IMR-90 (cell line): ENCODE measurements around the gene DDN. TPM values are rescaled to one million over a fixed set of nuclear protein-coding genes. Genes with fewer than 3 reads are reported as not detected.

Experiments used
- ATAC-seq: fragments of 200-7000 bp; cut with Tn5 transposase; 2 replicates; pipeline ENCODE4 v1.9.1; 2020; ENCODE audit warnings: low read depth, mild to moderate bottlenecking, moderate library complexity
- BruUV-seq: library from RNA; stranded (reverse); fragments of 400-500 nt; replicated peaks from 2 replicates; lab custom pipeline; 2021; lab: Mats Ljungman, UMichigan
- CTCF ChIA-PET: fragments of 300-600 bp; formaldehyde crosslinking; extraction: SDS; loops from one replicate; lab custom pipeline; 2021; ENCODE audit warnings: antibody characterized with exemption; lab: Yijun Ruan, JAX
- POLR2A ChIA-PET: fragments of 300-600 bp; sonication (Branson Sonifier 250); formaldehyde crosslinking; loops from one replicate; lab custom pipeline; 2022; ENCODE audit warnings: antibody characterized with exemption; ENCODE audit not compliant: unreplicated experiment; lab: Charles Lee
- DNase-seq: peaks from one replicate; pipeline ENCODE4 v3.0.0; 2013
- H2AFZ ChIP-seq: replicated peaks from 2 replicates; pipeline ENCODE3; 2013; ENCODE audit warnings: low read length, mild to moderate bottlenecking; ENCODE audit not compliant: poor library complexity
- H2AK5ac ChIP-seq: 2 replicates; pipeline ENCODE4 v1.6.1; 2013; ENCODE audit warnings: low read depth, low read length, inconsistent platforms
- H2AK9ac ChIP-seq: replicated peaks from 2 replicates; pipeline ENCODE3; 2013; ENCODE audit warnings: mild to moderate bottlenecking, low read depth, low read length, moderate library complexity; ENCODE audit not compliant: poor library complexity
- H2BK120ac ChIP-seq: 2 replicates; pipeline ENCODE4 v1.6.1; 2013; ENCODE audit warnings: low read depth, low read length, inconsistent platforms
- H2BK15ac ChIP-seq: 3 replicates; pipeline ENCODE4 v1.6.1; 2013; ENCODE audit warnings: low read depth, low read length, inconsistent platforms
- H2BK20ac ChIP-seq: 2 replicates; pipeline ENCODE4 v1.6.1; 2013; ENCODE audit warnings: low read depth, mild to moderate bottlenecking, inconsistent platforms, low read length, moderate library complexity
- H2BK5ac ChIP-seq: 2 replicates; pipeline ENCODE4 v1.6.1; 2013; ENCODE audit warnings: mild to moderate bottlenecking, low read depth, low read length, inconsistent platforms; ENCODE audit not compliant: poor library complexity, severe bottlenecking
- H3K14ac ChIP-seq: replicated peaks from 2 replicates; pipeline ENCODE4 v1.6.1; 2013; ENCODE audit warnings: low read depth, low read length, inconsistent platforms
- H3K18ac ChIP-seq: 2 replicates; pipeline ENCODE4 v1.6.1; 2013; ENCODE audit warnings: low read depth, low read length, control low read depth
- H3K23ac ChIP-seq: 2 replicates; pipeline ENCODE4 v1.6.1; 2013; ENCODE audit warnings: low read depth, low read length, inconsistent platforms
- H3K27ac ChIP-seq: 2 replicates; pipeline ENCODE4 v1.5.1; 2013; ENCODE audit warnings: mild to moderate bottlenecking, control low read depth, low read length; ENCODE audit not compliant: insufficient read depth
- H3K27me3 ChIP-seq: 2 replicates; pipeline ENCODE4 v1.6.1; 2013; ENCODE audit warnings: low read length; ENCODE audit not compliant: control insufficient read depth, insufficient read depth
- H3K36me3 ChIP-seq: 2 replicates; pipeline ENCODE4 v1.6.1; 2013; ENCODE audit warnings: low read length, mixed read lengths; ENCODE audit not compliant: control insufficient read depth, insufficient read depth
- H3K4ac ChIP-seq: 2 replicates; pipeline ENCODE4 v1.6.1; 2013; ENCODE audit warnings: low read depth, low read length, inconsistent platforms
- H3K4me1 ChIP-seq: 2 replicates; pipeline ENCODE4 v1.6.1; 2013; ENCODE audit warnings: low read length, mixed read lengths; ENCODE audit not compliant: control insufficient read depth, insufficient read depth
- H3K4me2 ChIP-seq: 2 replicates; pipeline ENCODE4 v1.6.1; 2013; ENCODE audit warnings: low read depth, mild to moderate bottlenecking, control low read depth, low read length, moderate library complexity
- H3K4me3 ChIP-seq: 2 replicates; pipeline ENCODE4 v1.5.1; 2013; ENCODE audit warnings: low read depth, mild to moderate bottlenecking, control low read depth, low read length, moderate library complexity; ENCODE audit not compliant: insufficient read depth
- H3K56ac ChIP-seq: 2 replicates; pipeline ENCODE4 v1.6.1; 2013; ENCODE audit warnings: low read length, inconsistent platforms; ENCODE audit not compliant: insufficient read depth; ENCODE audit errors: extremely low read depth
- H3K79me1 ChIP-seq, 2 experiments: 2 replicates each; pipeline ENCODE4 v1.6.1; 2013; ENCODE audit warnings: low read length in 2 of 2, inconsistent platforms in 1 of 2, low read depth in 1 of 2
- H3K9ac ChIP-seq: 2 replicates; pipeline ENCODE4 v1.6.1; 2013; ENCODE audit warnings: low read depth, low read length, control low read depth
- H3K9me1 ChIP-seq: 2 replicates; pipeline ENCODE4 v1.6.1; 2013; ENCODE audit warnings: low read length, inconsistent platforms; ENCODE audit not compliant: insufficient read depth
- H3K9me3 ChIP-seq: 2 replicates; pipeline ENCODE4 v1.6.1; 2013; ENCODE audit warnings: low read length; ENCODE audit not compliant: control insufficient read depth, insufficient read depth
- H4K20me1 ChIP-seq: 2 replicates; pipeline ENCODE4 v1.6.1; 2013; ENCODE audit warnings: low read length, inconsistent platforms; ENCODE audit not compliant: insufficient read depth
- H4K5ac ChIP-seq: 2 replicates; pipeline ENCODE4 v1.6.1; 2013; ENCODE audit warnings: mild to moderate bottlenecking, low read depth, low read length, control low read depth
- H4K8ac ChIP-seq, 2 experiments: 2 replicates each; pipeline ENCODE4 v1.6.1; 2013; ENCODE audit warnings: low read depth in 2 of 2, low read length in 2 of 2, control low read depth in 1 of 2, inconsistent platforms in 1 of 2
- H4K91ac ChIP-seq: 2 replicates; pipeline ENCODE4 v1.6.1; 2013; ENCODE audit warnings: low read depth, low read length, inconsistent platforms; ENCODE audit not compliant: insufficient read depth
- BHLHE40 ChIP-seq: fragments of 150-350 bp; IDR thresholded peaks from 2 replicates; pipeline ENCODE4 v1.6.1; 2016; ENCODE audit warnings: mild to moderate bottlenecking, low read depth, low read length
- CEBPB ChIP-seq: IDR thresholded peaks from 2 replicates; pipeline ENCODE4 v1.6.1; 2012; ENCODE audit warnings: low read depth, low read length, improper control_type of control experiment
- CHD1 ChIP-seq: IDR thresholded peaks from 2 replicates; pipeline ENCODE4 v1.6.1; 2012; ENCODE audit warnings: low read depth, low read length, improper control_type of control experiment
- CTCF ChIP-seq: conservative IDR thresholded peaks from 2 replicates; pipeline ENCODE4 v1.5.1; 2012; ENCODE audit warnings: mild to moderate bottlenecking, low read depth, low read length, improper control_type of control experiment
- ELK1 ChIP-seq: fragments of 150-350 bp; IDR thresholded peaks from 2 replicates; pipeline ENCODE4 v1.6.1; 2016; ENCODE audit warnings: low read depth, mild to moderate bottlenecking, low read length, moderate library complexity, borderline replicate concordance
- FOS ChIP-seq: fragments of 150-350 bp; IDR thresholded peaks from 2 replicates; pipeline ENCODE4 v1.6.1; 2016; ENCODE audit warnings: low read depth, low read length
- MAZ ChIP-seq: IDR thresholded peaks from 2 replicates; pipeline ENCODE4 v1.6.1; 2012; ENCODE audit warnings: low read depth, mild to moderate bottlenecking, low read length, improper control_type of control experiment, moderate library complexity, borderline replicate concordance
- RCOR1 ChIP-seq: IDR thresholded peaks from 2 replicates; pipeline ENCODE4 v1.6.1; 2012; ENCODE audit warnings: mild to moderate bottlenecking, low read length, improper control_type of control experiment; ENCODE audit not compliant: insufficient replicate concordance
- RFX5 ChIP-seq: IDR thresholded peaks from 2 replicates; pipeline ENCODE4 v1.8.0; 2012; ENCODE audit warnings: low read depth, mild to moderate bottlenecking, low read length, moderate library complexity
- SMC3 ChIP-seq: fragments of 150-350 bp; IDR thresholded peaks from 2 replicates; pipeline ENCODE4 v1.6.1; 2016; ENCODE audit warnings: low read depth, mild to moderate bottlenecking, antibody characterized with exemption, low read length, moderate library complexity
- USF2 ChIP-seq: fragments of 150-350 bp; IDR thresholded peaks from 2 replicates; pipeline ENCODE4 v1.6.1; 2017; ENCODE audit warnings: mild to moderate bottlenecking, antibody characterized with exemption, low read length, low read depth
- WGBS, 2 experiments: methylation state at CpG; one replicate each; pipeline versions ENCODE4 v1.1.5 to v1.1.7; 2013; ENCODE audit warnings: missing lambda C conversion rate in 2 of 2; ENCODE audit not compliant: insufficient read length in 1 of 2; ENCODE audit errors: extremely low coverage in 2 of 2; 5-methylcytosine and 5-hydroxymethylcytosine counted together
- dilution Hi-C: fragments of 300-500 bp; cut with HindIII; formaldehyde crosslinking; loops from one replicate; pipeline ENCODE4 v1.14.3; 2018; ENCODE audit warnings: low sequenced_read_pairs; ENCODE audit not compliant: unreplicated experiment
- in situ Hi-C: fragments of 300-500 bp; cut with MboI; formaldehyde crosslinking; loops from 3 replicates; pipeline ENCODE4 v1.14.3; 2019; ENCODE audit warnings: low sequenced_read_pairs, inconsistent platforms, mixed read lengths
- intact Hi-C: fragments of 100-400 bp; cut with micrococcal nuclease; formaldehyde crosslinking; loops from 2 replicates; pipeline ENCODE4 v1.10.0; 2022
- polyA plus RNA-seq, 3 experiments: library from polyadenylated mRNA; depleted of rRNA; stranded (reverse); fragments of >200 nt; gene quantifications; 2 replicates each; pipeline ENCODE4 v1.2.3, GENCODE V29; 2012; ENCODE audit warnings: low replicate concordance in 1 of 3
- total RNA-seq: library from RNA; depleted of rRNA; stranded (reverse); fragments of >200 nt; gene quantifications from 2 replicates; pipeline ENCODE4 v1.2.3, GENCODE V29; 2012

DDN gene
- total and polyA plus RNA-seq, 2 of the 4 experiments (the other 2 are of a cell fraction), result 0.18 to 0.21 TPM

GRCh38 chr12:48957141-48958048, 41.8 kb downstream of the DDN start, which contains the start of gene ARF3:
Gene ARF3 (minus strand): TSS chr12:48957487. CDS start chr12:48941095, 16,392 bp downstream.
- ChIA-PET CTCF (interaction anchor here (0.6 to 2.1 kb wide), 2 partner anchors 21 to 40 kb away, joined by 3 to 10 read pairs; no protein-coding TSS in a partner anchor), POLR2A (no interaction called here)
- Histone ChIP-seq H2AK9ac (peak within 1 kb of the TSS; percentile 99), H2AK5ac (peak within 1 kb of the TSS; percentile 46), H3K56ac (0 out of 2 replicates have a peak within 1 kb of the TSS, but pooled peaks have one; percentile 5), H4K5ac (peak within 1 kb of the TSS; percentile 85), H3K9ac (peak within 1 kb of the TSS; percentile 77), H3K4ac (peak within 1 kb of the TSS; percentile 85), H3K4me3 (peak within 1 kb of the TSS; percentile 88), H3K4me1 (peaks cover 3% of the 10 kb centered on the region; the same call in 1 of the 2 replicates), H2BK120ac (peak within 1 kb of the TSS; percentile 53; the same call in 1 of the 2 replicates), H2BK5ac (peak within 1 kb of the TSS; percentile 82), H3K27me3 (peaks cover 5% of the 10 kb centered on the region; the same call in 1 of the 2 replicates), H3K36me3 (peaks cover 6% of the 10 kb centered on the region), H4K20me1 (peaks cover 40% of the 10 kb centered on the region), H2BK15ac (0 out of 3 replicates have a peak within 1 kb of the TSS, but pooled peaks have one; percentile 1), H4K91ac (peak within 1 kb of the TSS; percentile 55; the same call in 1 of the 2 replicates), H3K4me2 (peak within 1 kb of the TSS; percentile 94), H3K18ac (peak within 1 kb of the TSS; percentile 19; the same call in 1 of the 2 replicates), H2AFZ (peak within 1 kb of the TSS; percentile 91), H3K27ac (peak within 1 kb of the TSS; percentile 84), H3K14ac (peak within 1 kb of the TSS; percentile 86; the same call in 1 of the 2 replicates), H3K79me1 (peaks cover 16 to 46% of the 10 kb centered on the region in 2 experiments), H3K23ac (peak within 1 kb of the TSS; percentile 62; the same call in 1 of the 2 replicates), H3K9me3 (no peaks in the 10 kb centered on the region), H4K8ac (peak within 1 kb of the TSS; percentile 86 to 94), H2BK20ac (no peak within 1 kb of the TSS), H3K9me1 (peaks cover 17% of the 10 kb centered on the region)
- DNase-seq (peak; percentile 90), ATAC-seq (peak; percentile 89)
- in situ Hi-C loops (no loop called here), dilution Hi-C loops (no loop called here), intact Hi-C loops (loop anchor here (2.0 kb wide), 1 partner anchor 31 kb away; no protein-coding TSS in a partner anchor)
- WGBS, 2 experiments, result 2% methylated on average over 18 of the region's 58 CpGs; no CpG with 5 or more reads in 1 of the 2 experiments
- BruUV-seq, result no TSS peak
- TF ChIP-seq ELK1 (no peak), RCOR1 (no peak), RFX5 (no peak), CEBPB (no peak), USF2 (no peak), BHLHE40 (no peak), SMC3 (no peak), CHD1 (no peak), MAZ (peak; percentile 84; the same call in 1 of the 2 replicates), FOS (no peak), CTCF (peak; percentile 0; the same call in 1 of the 2 replicates)
